A673 (cell line): ENCODE measurements around the gene DENND1A. TPM values are rescaled to one million over a fixed set of nuclear protein-coding genes. Genes with fewer than 3 reads are reported as not detected.

Experiments used
- BruUV-seq: library from RNA; stranded (reverse); fragments of 400-500 nt; replicated peaks from 2 replicates; lab custom pipeline; 2021; lab: Mats Ljungman, UMichigan
- CTCF ChIA-PET: fragments of 300-600 bp; sonication (Branson Sonifier 250); formaldehyde crosslinking; loops from one replicate; lab custom pipeline; 2022; ENCODE audit warnings: antibody characterized with exemption; lab: Charles Lee
- POLR2A ChIA-PET: fragments of 300-600 bp; sonication (Branson Sonifier 250); formaldehyde crosslinking; loops from one replicate; lab custom pipeline; 2022; ENCODE audit warnings: antibody characterized with exemption; ENCODE audit not compliant: low non-redundant PET; lab: Charles Lee
- DNase-seq: peaks from one replicate; pipeline ENCODE4 v3.0.0-alpha.2; 2015; ENCODE audit warnings: low spot score
- H3K27ac ChIP-seq: fragments of 200-600 bp; sonication (generic); 2 replicates; pipeline ENCODE4 v1.5.1; 2016; ENCODE audit warnings: mixed run types, low read depth, mild to moderate bottlenecking, mixed read lengths, antibody characterized with exemption, low read length; ENCODE audit not compliant: poor library complexity, severe bottlenecking
- H3K27me3 ChIP-seq: fragments of 200-600 bp; sonication (generic); replicated peaks from 2 replicates; pipeline ENCODE4 v1.6.1; 2017; ENCODE audit warnings: mixed run types, low read depth, mild to moderate bottlenecking, mixed read lengths, antibody characterized with exemption, low read length; ENCODE audit not compliant: insufficient read depth, poor library complexity
- H3K36me3 ChIP-seq: fragments of 200-600 bp; sonication (generic); 2 replicates; pipeline ENCODE4 v1.6.1; 2016; ENCODE audit warnings: mixed run types, mild to moderate bottlenecking, mixed read lengths, antibody characterized with exemption, low read length; ENCODE audit not compliant: insufficient read depth, poor library complexity, severe bottlenecking
- H3K4me1 ChIP-seq: fragments of 200-600 bp; sonication (generic); 2 replicates; pipeline ENCODE4 v1.6.1; 2017; ENCODE audit warnings: mixed run types, mild to moderate bottlenecking, mixed read lengths, antibody characterized with exemption, low read length; ENCODE audit not compliant: insufficient read depth, poor library complexity, severe bottlenecking
- H3K4me3 ChIP-seq: fragments of 200-600 bp; sonication (generic); 2 replicates; pipeline ENCODE4 v1.5.1; 2016; ENCODE audit warnings: low read depth, mixed run types, mild to moderate bottlenecking, mixed read lengths, low read length; ENCODE audit not compliant: poor library complexity, severe bottlenecking
- H3K9me3 ChIP-seq: fragments of 200-600 bp; sonication (generic); 2 replicates; pipeline ENCODE4 v1.6.1; 2016; ENCODE audit warnings: mixed run types, low read depth, mild to moderate bottlenecking, mixed read lengths, antibody characterized with exemption, low read length; ENCODE audit not compliant: poor library complexity, severe bottlenecking
- EZH2 ChIP-seq: fragments of 200-600 bp; sonication (generic); IDR thresholded peaks from 2 replicates; pipeline ENCODE4 v1.6.1; 2017; ENCODE audit warnings: borderline replicate concordance, low read depth, mild to moderate bottlenecking, mixed read lengths, antibody characterized with exemption, low read length; ENCODE audit not compliant: poor library complexity, severe bottlenecking
- intact Hi-C: fragments of 100-400 bp; cut with micrococcal nuclease; formaldehyde crosslinking; loops from one replicate; pipeline ENCODE4 v1.10.0; 2022; ENCODE audit not compliant: unreplicated experiment
- total RNA-seq: library from RNA; stranded (reverse); gene quantifications from 2 replicates; pipeline ENCODE4 v1.2.3, GENCODE V29; 2021
- TF ChIP-seq, protein P1 (sequence below): fragments of 300-800, 200-600 bp; sonication (generic); conservative IDR thresholded peaks from 2 replicates; pipeline ENCODE4 v1.5.1; 2017; ENCODE audit warnings: low read depth, mild to moderate bottlenecking, antibody characterized with exemption, low read length, moderate library complexity, mixed read lengths

DENND1A gene
- total RNA-seq, 1 experiment from 2014 or later = 12.0 TPM

DNA sequence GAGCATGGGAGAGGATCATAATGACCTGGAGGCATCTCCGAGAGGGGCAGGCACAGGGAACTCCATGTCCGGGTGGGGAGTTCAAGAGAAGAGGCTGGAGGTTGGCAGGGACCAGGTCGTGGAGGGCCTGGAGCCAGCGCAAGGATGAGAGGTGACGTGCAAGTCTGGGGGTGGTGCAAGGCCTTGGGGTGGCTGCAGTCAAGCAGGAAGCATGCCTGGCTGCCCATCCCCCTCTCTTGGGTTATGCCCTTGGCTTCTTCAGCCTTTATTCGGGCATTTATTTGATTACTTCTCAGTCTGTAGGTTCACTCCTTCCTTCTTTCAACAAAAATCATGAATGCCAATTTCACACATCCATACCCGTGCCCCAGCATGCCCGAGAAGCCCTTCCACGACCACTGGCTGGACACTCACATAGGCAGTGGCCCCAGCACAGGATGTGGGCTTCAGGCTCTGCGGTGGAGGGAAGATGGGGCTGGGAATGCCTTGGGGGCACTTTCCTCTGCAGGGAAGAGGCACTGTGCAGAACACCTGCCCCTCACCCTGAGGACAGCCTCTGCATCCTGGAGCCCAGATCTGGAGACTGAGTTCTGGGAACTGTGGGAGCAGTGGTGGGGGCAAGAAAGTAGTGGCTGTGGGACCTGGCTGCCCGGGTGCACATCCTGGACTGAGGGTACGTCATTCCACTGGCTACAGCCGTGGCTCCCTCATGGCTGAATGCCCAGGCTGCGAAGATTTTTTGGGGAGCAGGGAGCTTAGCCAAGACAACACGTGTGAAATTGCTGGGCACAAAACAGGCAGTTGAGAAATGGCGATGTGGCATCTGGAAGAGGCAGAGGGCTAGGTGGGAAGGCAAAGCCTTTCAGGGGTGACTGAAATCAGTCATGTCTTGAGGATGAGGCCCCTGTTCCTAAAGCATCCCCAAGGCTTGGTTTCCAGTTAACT is 535.4 kb downstream of the DENND1A start:
- Histone ChIP-seq H3K9me3 (no peaks in the 10 kb centered on the region), H3K27me3 (no peaks in the 10 kb centered on the region), H3K27ac (no peak overlapping the region), H3K4me3 (no peak overlapping the region), H3K36me3 (no peaks in the 10 kb centered on the region), H3K4me1 (no peaks in the 10 kb centered on the region)
- ChIA-PET POLR2A (no interaction called here), CTCF (no interaction called here)
- TF ChIP-seq, protein P1, sequence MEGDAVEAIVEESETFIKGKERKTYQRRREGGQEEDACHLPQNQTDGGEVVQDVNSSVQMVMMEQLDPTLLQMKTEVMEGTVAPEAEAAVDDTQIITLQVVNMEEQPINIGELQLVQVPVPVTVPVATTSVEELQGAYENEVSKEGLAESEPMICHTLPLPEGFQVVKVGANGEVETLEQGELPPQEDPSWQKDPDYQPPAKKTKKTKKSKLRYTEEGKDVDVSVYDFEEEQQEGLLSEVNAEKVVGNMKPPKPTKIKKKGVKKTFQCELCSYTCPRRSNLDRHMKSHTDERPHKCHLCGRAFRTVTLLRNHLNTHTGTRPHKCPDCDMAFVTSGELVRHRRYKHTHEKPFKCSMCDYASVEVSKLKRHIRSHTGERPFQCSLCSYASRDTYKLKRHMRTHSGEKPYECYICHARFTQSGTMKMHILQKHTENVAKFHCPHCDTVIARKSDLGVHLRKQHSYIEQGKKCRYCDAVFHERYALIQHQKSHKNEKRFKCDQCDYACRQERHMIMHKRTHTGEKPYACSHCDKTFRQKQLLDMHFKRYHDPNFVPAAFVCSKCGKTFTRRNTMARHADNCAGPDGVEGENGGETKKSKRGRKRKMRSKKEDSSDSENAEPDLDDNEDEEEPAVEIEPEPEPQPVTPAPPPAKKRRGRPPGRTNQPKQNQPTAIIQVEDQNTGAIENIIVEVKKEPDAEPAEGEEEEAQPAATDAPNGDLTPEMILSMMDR = no peak
- no peak for TF ChIP-seq EZH2
- intact Hi-C loops = no loop called here
- no peak for DNase-seq
- no TSS peak for BruUV-seq

DNA sequence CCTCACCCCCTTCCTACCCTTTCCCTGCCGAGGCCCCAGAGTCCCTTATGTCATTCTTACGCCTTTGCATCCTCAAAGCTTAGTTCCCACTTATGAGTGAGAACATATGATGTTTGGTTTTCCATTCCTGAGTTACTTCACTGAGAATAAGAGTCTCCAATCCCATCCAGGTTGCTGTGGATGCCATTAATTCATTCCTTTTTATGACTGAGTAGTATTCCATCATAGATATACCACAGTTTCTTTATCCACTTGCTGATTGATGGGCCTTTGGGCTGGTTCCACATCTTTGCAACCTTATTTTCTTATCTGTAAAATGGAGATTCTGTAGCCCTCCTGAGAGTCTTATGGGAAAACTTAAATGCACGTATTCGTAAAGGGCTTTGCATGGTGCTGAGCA is 537.1 kb downstream of the DENND1A start:
- CTCF ChIA-PET = no interaction called here
- TF ChIP-seq EZH2 = no peak
- TF ChIP-seq, protein P1 = no peak
- POLR2A ChIA-PET = no interaction called here

DNA sequence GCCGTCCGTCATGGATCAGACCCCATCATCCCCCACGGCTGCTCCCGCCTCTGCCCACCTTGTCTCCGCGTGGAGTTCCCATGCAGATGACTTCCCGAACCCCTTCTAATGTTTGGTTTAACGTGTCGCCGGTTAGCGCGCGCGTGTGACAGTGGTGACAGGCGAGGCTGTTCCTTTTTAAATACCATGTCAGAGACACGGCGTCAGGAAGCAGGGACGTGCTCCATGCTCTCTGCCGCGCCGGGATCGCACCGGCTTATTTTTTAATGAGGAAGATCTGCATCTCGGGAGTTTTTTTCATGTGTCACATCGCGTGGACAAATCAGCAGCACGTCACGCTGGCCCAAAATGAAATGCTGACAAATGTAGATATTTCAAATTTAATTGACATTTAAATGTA is 538.0 kb downstream of the DENND1A start:
- POLR2A ChIA-PET = no interaction called here
- CTCF ChIA-PET = no interaction called here
- Histone ChIP-seq H3K9me3 (no peaks in the 10 kb centered on the region), H3K4me3 (no peak overlapping the region), H3K27me3 (no peaks in the 10 kb centered on the region), H3K27ac (no peak overlapping the region), H3K36me3 (no peaks in the 10 kb centered on the region), H3K4me1 (no peaks in the 10 kb centered on the region)
- TF ChIP-seq, protein P1 = no peak
- TF ChIP-seq EZH2 = no peak
- no TSS peak for BruUV-seq
- intact Hi-C loops = no loop called here
- DNase-seq = peak; percentile 22

More for the DNA sequence above, 537.1 kb downstream of the DENND1A start:
- Histone ChIP-seq H3K9me3 (no peaks in the 10 kb centered on the region), H3K27ac (no peak overlapping the region), H3K4me1 (no peaks in the 10 kb centered on the region), H3K27me3 (no peaks in the 10 kb centered on the region), H3K36me3 (no peaks in the 10 kb centered on the region), H3K4me3 (no peak overlapping the region)
- DNase-seq = no peak
- intact Hi-C loops = no loop called here
- BruUV-seq = no TSS peak
